Measurements from ENCODE around the gene CXCR5. TPM values are rescaled to one million over a fixed set of nuclear protein-coding genes. Genes with fewer than 3 reads are reported as not detected.
A peak's percentile ranks its signal among the peaks of the same experiment; 100 is the strongest.

The CXCR5 gene
- total RNA-seq, 1 donor = 0.54 TPM

- DNase-seq (ENCODE audit: low read depth in 2 of 3, low spot score in 2 of 3) = no peak
Measured at GRCh38 chr11:118873804-118874203, 9.9 kb upstream of the CXCR5 start.

DNA sequence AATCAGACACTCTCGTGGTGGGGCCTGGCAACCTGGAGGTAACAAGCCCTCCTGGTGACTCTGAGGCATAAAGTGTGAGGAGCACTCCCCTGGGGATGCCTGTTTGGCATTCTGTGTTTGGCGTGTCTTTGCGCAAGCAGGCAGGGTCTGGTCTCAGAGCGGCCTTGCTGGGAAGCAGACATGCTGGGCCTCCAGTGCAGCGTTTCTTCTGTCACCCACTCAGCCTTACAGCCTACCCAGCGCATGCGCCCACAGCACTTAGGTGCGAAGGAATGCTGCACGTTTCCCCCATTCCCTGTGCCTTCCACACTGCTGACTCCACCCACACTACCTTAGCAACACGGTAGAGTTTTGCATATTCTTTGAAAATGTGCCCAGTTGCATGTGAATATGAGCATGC, 7.4 kb upstream of the CXCR5 start:
- no peak for DNase-seq (ENCODE audit: low read depth in 2 of 3, low spot score in 2 of 3)

- no peak for DNase-seq (ENCODE audit: low read depth in 2 of 3, low spot score in 2 of 3)
Measured at GRCh38 chr11:118877487-118878162, 6.1 kb upstream of the CXCR5 start.

DNA sequence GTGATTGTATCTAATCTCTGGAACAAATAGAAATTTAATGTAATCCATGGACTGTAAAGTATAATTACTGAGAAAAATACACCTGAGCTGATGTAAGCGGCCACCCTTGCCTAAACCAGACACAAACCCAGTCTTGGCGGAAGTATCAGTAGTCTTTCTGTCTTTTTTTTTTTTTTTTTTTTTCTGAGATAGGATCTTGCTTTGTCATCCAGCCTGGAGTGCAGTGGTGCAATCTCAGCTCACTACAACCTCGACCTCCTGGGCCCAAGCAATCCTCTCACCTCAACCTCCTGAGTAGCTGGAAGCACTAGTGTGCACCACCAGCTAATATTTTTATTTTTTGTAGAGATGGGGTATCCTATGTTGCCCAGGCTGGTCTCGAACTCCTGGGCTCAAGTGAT, 5.5 kb upstream of the CXCR5 start:
- DNase-seq (ENCODE audit: low read depth in 2 of 3, low spot score in 2 of 3) = peak in 1 of 3 donors; percentile 10

DNA sequence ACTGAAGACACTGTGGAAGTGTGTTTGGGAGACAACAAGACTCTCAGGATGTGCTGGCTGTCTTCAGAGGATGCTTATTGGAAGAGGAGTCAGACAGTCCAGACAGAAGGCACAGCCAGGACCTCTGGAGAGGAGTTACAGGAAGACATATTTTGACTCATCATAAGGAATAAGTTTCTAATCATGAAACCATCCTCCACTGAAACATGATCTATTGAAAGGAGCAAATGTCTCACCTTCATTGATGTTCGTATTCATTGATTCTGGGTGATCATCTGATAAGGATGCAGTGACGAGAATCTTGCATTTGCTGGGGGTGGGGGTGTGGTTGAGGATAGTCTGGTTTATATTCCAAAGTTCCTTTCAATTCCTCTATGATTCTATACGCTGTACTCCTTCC, 2.5 kb upstream of the CXCR5 start:
- DNase-seq (ENCODE audit: low read depth in 2 of 3, low spot score in 2 of 3) = no peak

GRCh38 chr11:118882491-118882890, 1.2 kb upstream of the CXCR5 start:
- DNase-seq (ENCODE audit: low read depth in 2 of 3, low spot score in 2 of 3) = peak in 1 of 3 donors; percentile 32

DNA sequence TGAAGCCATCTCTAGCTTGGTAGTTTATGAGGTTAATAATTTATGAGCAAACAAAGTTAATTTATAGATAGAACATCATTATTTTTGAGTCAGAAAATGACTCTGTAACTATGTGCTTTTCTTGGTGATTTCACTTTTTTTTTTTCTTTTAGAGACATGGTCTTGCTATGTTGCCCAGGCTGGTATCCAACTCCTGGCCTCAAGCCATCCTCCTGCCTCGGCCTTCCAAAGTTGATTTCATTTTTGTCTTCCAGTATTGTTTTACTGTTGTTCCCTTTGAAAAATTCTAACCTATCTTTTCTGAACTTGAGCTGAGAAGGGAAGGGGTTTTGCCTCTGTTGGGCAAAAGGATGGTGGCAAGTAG, 706 bp upstream of the CXCR5 start:
- no peak for DNase-seq (ENCODE audit: low read depth in 2 of 3, low spot score in 2 of 3)

DNA sequence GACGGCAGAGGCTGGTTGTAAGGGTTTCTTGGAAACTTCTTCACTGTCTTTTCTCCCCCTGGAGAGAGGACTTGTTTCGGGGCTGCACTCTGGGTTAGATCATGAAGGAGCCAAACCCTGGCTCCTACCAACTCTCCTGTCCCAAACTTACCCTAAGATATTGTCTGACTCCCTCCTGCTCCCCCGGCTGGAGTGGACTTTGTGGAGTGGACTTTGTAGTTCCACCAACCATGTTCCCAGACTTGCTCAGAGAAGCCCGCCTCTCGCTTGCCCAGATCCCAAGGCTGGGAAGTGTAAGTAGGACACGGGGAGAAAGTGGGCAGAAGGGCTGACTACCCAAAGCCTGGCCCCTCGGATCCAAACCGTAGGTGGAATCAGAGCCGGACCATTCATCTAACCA, 1.2 kb downstream of the CXCR5 start:
- no peak for DNase-seq (ENCODE audit: low read depth in 2 of 3, low spot score in 2 of 3)

GRCh38 chr11:118885319-118885718, 1.6 kb downstream of the CXCR5 start:
- DNase-seq (ENCODE audit: low read depth in 2 of 3, low spot score in 2 of 3) = no peak

DNA sequence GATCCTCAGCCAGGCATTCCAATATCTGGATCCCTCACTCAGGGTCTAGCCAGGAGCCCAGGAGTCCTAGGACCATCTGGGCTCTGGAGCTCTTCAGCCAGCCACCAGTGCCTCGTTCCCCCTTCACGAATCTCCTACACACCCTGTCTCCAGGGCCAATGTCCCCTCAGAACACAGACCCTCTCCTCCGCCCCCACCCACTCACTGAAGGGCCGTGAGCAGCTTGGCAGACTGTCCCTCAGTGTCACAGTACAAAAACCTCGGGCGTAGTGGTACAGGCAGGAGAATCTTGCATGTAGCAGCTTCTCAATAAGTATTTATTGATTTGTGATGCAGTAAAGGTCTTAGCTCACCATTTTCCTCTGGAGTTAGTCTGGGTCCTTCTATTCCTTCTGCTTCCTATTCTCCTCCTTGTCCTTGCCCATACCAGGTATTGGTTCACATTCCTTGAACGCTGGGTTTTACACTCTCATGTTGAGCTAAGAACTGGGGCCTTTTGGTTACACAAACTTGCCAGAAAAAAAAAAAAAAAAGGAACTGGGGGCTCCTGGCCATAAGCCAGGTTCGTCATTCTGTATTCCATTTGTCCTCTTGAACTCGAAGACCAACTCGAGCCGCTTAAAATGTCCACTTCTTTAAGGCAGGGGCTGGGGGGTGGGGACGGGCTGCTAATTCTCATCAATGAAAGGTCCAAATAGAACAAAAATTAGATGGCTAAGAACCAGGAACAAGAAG, 2.3 kb downstream of the CXCR5 start:
- no peak for DNase-seq (ENCODE audit: low read depth in 2 of 3, low spot score in 2 of 3)

GRCh38 chr11:118886681-118887111, 3.0 kb downstream of the CXCR5 start:
- no peak for DNase-seq (ENCODE audit: low read depth in 2 of 3, low spot score in 2 of 3)

GRCh38 chr11:118887206-118887605, 3.5 kb downstream of the CXCR5 start:
- DNase-seq (ENCODE audit: low read depth in 2 of 3, low spot score in 2 of 3) = no peak

- DNase-seq (ENCODE audit: low read depth in 2 of 3, low spot score in 2 of 3) = no peak
Measured at GRCh38 chr11:118888398-118888797, 4.7 kb downstream of the CXCR5 start.

- no peak for DNase-seq (ENCODE audit: low read depth in 2 of 3, low spot score in 2 of 3)
Measured at GRCh38 chr11:118889797-118890196, 6.1 kb downstream of the CXCR5 start.

- DNase-seq (ENCODE audit: low read depth in 2 of 3, low spot score in 2 of 3) = no peak
Measured at GRCh38 chr11:118892514-118892913, 8.8 kb downstream of the CXCR5 start.

- no peak for DNase-seq (ENCODE audit: low read depth in 2 of 3, low spot score in 2 of 3)
Measured at GRCh38 chr11:118892964-118893363, 9.3 kb downstream of the CXCR5 start.

DNA sequence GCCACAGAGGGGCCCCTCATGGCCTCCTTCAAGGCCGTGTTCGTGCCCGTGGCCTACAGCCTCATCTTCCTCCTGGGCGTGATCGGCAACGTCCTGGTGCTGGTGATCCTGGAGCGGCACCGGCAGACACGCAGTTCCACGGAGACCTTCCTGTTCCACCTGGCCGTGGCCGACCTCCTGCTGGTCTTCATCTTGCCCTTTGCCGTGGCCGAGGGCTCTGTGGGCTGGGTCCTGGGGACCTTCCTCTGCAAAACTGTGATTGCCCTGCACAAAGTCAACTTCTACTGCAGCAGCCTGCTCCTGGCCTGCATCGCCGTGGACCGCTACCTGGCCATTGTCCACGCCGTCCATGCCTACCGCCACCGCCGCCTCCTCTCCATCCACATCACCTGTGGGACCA, 10.0 kb downstream of the CXCR5 start:
- no peak for DNase-seq (ENCODE audit: low read depth in 2 of 3, low spot score in 2 of 3)

GRCh38 chr11:118894192-118894591, 10.5 kb downstream of the CXCR5 start:
- no peak for DNase-seq (ENCODE audit: low read depth in 2 of 3, low spot score in 2 of 3)

DNA sequence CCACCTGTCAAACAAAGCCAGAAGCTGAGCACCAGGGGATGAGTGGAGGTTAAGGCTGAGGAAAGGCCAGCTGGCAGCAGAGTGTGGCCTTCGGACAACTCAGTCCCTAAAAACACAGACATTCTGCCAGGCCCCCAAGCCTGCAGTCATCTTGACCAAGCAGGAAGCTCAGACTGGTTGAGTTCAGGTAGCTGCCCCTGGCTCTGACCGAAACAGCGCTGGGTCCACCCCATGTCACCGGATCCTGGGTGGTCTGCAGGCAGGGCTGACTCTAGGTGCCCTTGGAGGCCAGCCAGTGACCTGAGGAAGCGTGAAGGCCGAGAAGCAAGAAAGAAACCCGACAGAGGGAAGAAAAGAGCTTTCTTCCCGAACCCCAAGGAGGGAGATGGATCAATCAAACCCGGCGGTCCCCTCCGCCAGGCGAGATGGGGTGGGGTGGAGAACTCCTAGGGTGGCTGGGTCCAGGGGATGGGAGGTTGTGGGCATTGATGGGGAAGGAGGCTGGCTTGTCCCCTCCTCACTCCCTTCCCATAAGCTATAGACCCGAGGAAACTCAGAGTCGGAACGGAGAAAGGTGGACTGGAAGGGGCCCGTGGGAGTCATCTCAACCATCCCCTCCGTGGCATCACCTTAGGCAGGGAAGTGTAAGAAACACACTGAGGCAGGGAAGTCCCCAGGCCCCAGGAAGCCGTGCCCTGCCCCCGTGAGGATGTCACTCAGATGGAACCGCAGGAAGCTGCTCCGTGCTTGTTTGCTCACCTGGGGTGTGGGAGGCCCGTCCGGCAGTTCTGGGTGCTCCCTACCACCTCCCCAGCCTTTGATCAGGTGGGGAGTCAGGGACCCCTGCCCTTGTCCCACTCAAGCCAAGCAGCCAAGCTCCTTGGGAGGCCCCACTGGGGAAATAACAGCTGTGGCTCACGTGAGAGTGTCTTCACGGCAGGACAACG, 11.7 kb downstream of the CXCR5 start:
- DNase-seq (ENCODE audit: low read depth in 2 of 3, low spot score in 2 of 3) = no peak

GRCh38 chr11:118896472-118896913, 12.8 kb downstream of the CXCR5 start:
- DNase-seq (ENCODE audit: low read depth in 2 of 3, low spot score in 2 of 3) = no peak

- DNase-seq (ENCODE audit: low read depth in 2 of 3, low spot score in 2 of 3) = no peak
Measured at GRCh38 chr11:118896921-118897591, 13.4 kb downstream of the CXCR5 start.

Measured in hematopoietic multipotent progenitor cell (in vitro differentiated cells).